HG02642 (cell line): ENCODE measurements around the gene PCBP2.
"Not testable (repeated sequence)": the region's sequence is repeated elsewhere in the genome, so short reads cannot be mapped to it uniquely, and the experiment has no call there.

ENCODE experiments used
- ATAC-seq: cut with Tn5 transposase; IDR thresholded peaks from one replicate; pipeline ENCODE4 v1.9.1; 2021; ENCODE audit warnings: mild to moderate bottlenecking; ENCODE audit not compliant: unreplicated experiment, poor library complexity

Gene PCBP2

GRCh38 chr12:53439582-53439981 lies 12.3 kb upstream of the PCBP2 start:
- not testable (repeated sequence) for ATAC-seq

GRCh38 chr12:53441040-53441833 lies 10.7 kb upstream of the PCBP2 start, which contains the start of gene PRR13:
PRR13 (plus strand) TSS chr12:53441734; CDS start chr12:53442715, 981 bp downstream.
- peak; percentile 98 for ATAC-seq

- no peak for ATAC-seq
Observed at GRCh38 chr12:53443955-53444354, 7.9 kb upstream of the PCBP2 start.

- ATAC-seq, result not testable (repeated sequence)
Observed at GRCh38 chr12:53444593-53445325, 7.1 kb upstream of the PCBP2 start.

GRCh38 chr12:53450936-53451335 lies 966 bp upstream of the PCBP2 start:
- ATAC-seq, result no peak

GRCh38 chr12:53452159-53453077 lies 516 bp downstream of the PCBP2 start:
- peak; percentile 34 for ATAC-seq

GRCh38 chr12:53453953-53454640 lies 2.2 kb downstream of the PCBP2 start:
- ATAC-seq, result no peak

- ATAC-seq, result no peak
Observed at GRCh38 chr12:53454707-53455106, 2.8 kb downstream of the PCBP2 start.

GRCh38 chr12:53456654-53457366 lies 4.9 kb downstream of the PCBP2 start:
- ATAC-seq, result no peak

GRCh38 chr12:53459097-53459496 lies 7.2 kb downstream of the PCBP2 start:
- ATAC-seq, result no peak

GRCh38 chr12:53461059-53461458 lies 9.2 kb downstream of the PCBP2 start:
- ATAC-seq, result no peak

- ATAC-seq, result no peak
Observed at GRCh38 chr12:53461591-53461990, 9.7 kb downstream of the PCBP2 start.

- no peak for ATAC-seq
Observed at GRCh38 chr12:53462935-53463334, 11.0 kb downstream of the PCBP2 start.

- no peak for ATAC-seq
Observed at GRCh38 chr12:53463802-53464560, 12.1 kb downstream of the PCBP2 start.

- ATAC-seq, result no peak
Observed at GRCh38 chr12:53464685-53465418, 12.9 kb downstream of the PCBP2 start.

- ATAC-seq, result no peak
Observed at GRCh38 chr12:53465679-53466078, 13.8 kb downstream of the PCBP2 start.

GRCh38 chr12:53466640-53467039 lies 14.7 kb downstream of the PCBP2 start:
- no peak for ATAC-seq

GRCh38 chr12:53467082-53467481 lies 15.2 kb downstream of the PCBP2 start:
- ATAC-seq, result no peak
